ENCODE data around the gene SAP30L. TPM values are rescaled to one million over a fixed set of nuclear protein-coding genes. Genes with fewer than 3 reads are reported as not detected.

The SAP30L gene
- total and polyA plus RNA-seq, 8 donors = 12.4 to 22.1 (median 13.8) TPM

GRCh38 chr5:154477382-154478223 is 31.8 kb downstream of the SAP30L start:
- no peaks in the 10 kb centered on the region for H3K9me3 ChIP-seq
- intact Hi-C loops (cut with DNase I) = loop anchor here in 1 of 3 donors (10.0 kb wide), 1 partner anchor 147 kb away; no protein-coding TSS in a partner anchor
- H3K36me3 ChIP-seq = no peaks in the 10 kb centered on the region
- no peak for TF ChIP-seq CTCF (IDR thresholded peaks at IDR 0.05)
- no peak overlapping the region for H3K27ac ChIP-seq
- H3K27me3 ChIP-seq = peaks cover 7 to 73% (median 32%) of the 10 kb centered on the region in 4 donors
- peak overlapping the region; percentile 6 to 43 (median 23) for H3K4me3 ChIP-seq
- WGBS, 2 donors = 4% methylated on average over 56 to 68 of the region's 68 CpGs
- DNase-seq (peak in 1 of 6 donors; percentile 49), FAIRE-seq (no peak), ATAC-seq (peak; percentile 29 to 57 (median 49))
- peaks cover 0 to 8% (median 3%) of the 10 kb centered on the region in 3 donors for H3K4me1 ChIP-seq

GRCh38 chr5:154478224-154478565 is 32.4 kb downstream of the SAP30L start, which contains the start of gene HAND1:
HAND1 (minus strand) TSS chr5:154478227; CDS start chr5:154478008, 219 bp downstream.
- Histone ChIP-seq H3K9me3 (no peaks in the 10 kb centered on the region), H3K36me3 (no peaks in the 10 kb centered on the region), H3K4me1 (peaks cover 0 to 11% (median 3%) of the 10 kb centered on the region in 3 donors), H3K4me3 (peak within 1 kb of the TSS; percentile 6 to 43 (median 23)), H3K27me3 (peaks cover 13 to 73% (median 35%) of the 10 kb centered on the region in 4 donors), H3K27ac (no peak within 1 kb of the TSS)
- TF ChIP-seq CTCF (IDR thresholded peaks at IDR 0.05) = no peak
- FAIRE-seq (no peak), ATAC-seq (peak; percentile 81 to 93 (median 86)), DNase-seq (peak; percentile 52 to 78 (median 66))
- intact Hi-C loops (cut with DNase I) = loop anchor here in 1 of 3 donors (10.0 kb wide), 1 partner anchor 147 kb away; no protein-coding TSS in a partner anchor
- 2 to 3% methylated on average over 19 to 20 of the region's 20 CpGs for WGBS, 2 donors

GRCh38 chr5:154478752-154479159 is 33.0 kb downstream of the SAP30L start:
- ATAC-seq = peak in 1 of 4 donors; percentile 10
- intact Hi-C loops (cut with DNase I) = loop anchor here in 1 of 3 donors (10.0 kb wide), 1 partner anchor 146 kb away; no protein-coding TSS in a partner anchor
- DNase-seq = peak in 2 of 6 donors; percentile 68 to 77
- H3K27ac ChIP-seq = no peak overlapping the region
- H3K36me3 ChIP-seq = no peaks in the 10 kb centered on the region
- no peak for TF ChIP-seq CTCF (IDR thresholded peaks at IDR 0.05)
- H3K27me3 ChIP-seq = peaks cover 15 to 73% (median 37%) of the 10 kb centered on the region in 4 donors
- peaks cover 0 to 11% (median 3%) of the 10 kb centered on the region in 3 donors for H3K4me1 ChIP-seq
- 6 to 8% methylated on average over 27 of the region's 27 CpGs for WGBS, 2 donors
- no peaks in the 10 kb centered on the region for H3K9me3 ChIP-seq
- no peak for FAIRE-seq
- peak overlapping the region in 1 of 4 donors; percentile 26 for H3K4me3 ChIP-seq

- no peak for TF ChIP-seq CTCF (IDR thresholded peaks at IDR 0.05)
- DNase-seq = no peak
- Histone ChIP-seq H3K27me3 (peaks cover 15 to 73% (median 38%) of the 10 kb centered on the region in 4 donors), H3K36me3 (no peaks in the 10 kb centered on the region), H3K9me3 (no peaks in the 10 kb centered on the region), H3K4me3 (no peak overlapping the region), H3K4me1 (peaks cover 0 to 11% (median 3%) of the 10 kb centered on the region in 3 donors), H3K27ac (no peak overlapping the region)
- 5% methylated on average over 43 to 44 of the region's 44 CpGs for WGBS, 2 donors
- ATAC-seq = no peak
- intact Hi-C loops (cut with DNase I) = loop anchor here in 1 of 3 donors (10.0 kb wide), 1 partner anchor 145 kb away; no protein-coding TSS in a partner anchor
- FAIRE-seq = no peak
Measured at GRCh38 chr5:154479160-154479943, 33.6 kb downstream of the SAP30L start.
